Ishikawa (cell line): Measurements from ENCODE around the gene EYA4.

Experiments
- CEBPB ChIP-seq: IDR thresholded peaks from 2 replicates; pipeline ENCODE4 v1.6.1; 2012
- CREB1 ChIP-seq: IDR thresholded peaks from 2 replicates; pipeline ENCODE4 v1.6.1; 2012; ENCODE audit warnings: low read depth
- EGR1 ChIP-seq: IDR thresholded peaks from 2 replicates; pipeline ENCODE4 v1.6.1; 2012
- EP300 ChIP-seq: IDR thresholded peaks from 2 replicates; pipeline ENCODE4 v1.6.1; 2012; ENCODE audit warnings: borderline replicate concordance
- FOXM1 ChIP-seq: IDR thresholded peaks from 2 replicates; pipeline ENCODE4 v1.6.1; 2012; ENCODE audit warnings: low read depth, borderline replicate concordance
- NFIC ChIP-seq: IDR thresholded peaks from 2 replicates; pipeline ENCODE4 v1.6.1; 2012
- RAD21 ChIP-seq: IDR thresholded peaks from 2 replicates; pipeline ENCODE4 v1.6.1; 2012; ENCODE audit warnings: low read depth
- TAF1 ChIP-seq: IDR thresholded peaks from 2 replicates; pipeline ENCODE4 v1.6.1; 2012; ENCODE audit warnings: low read depth, mild to moderate bottlenecking
- TCF12 ChIP-seq: IDR thresholded peaks from 2 replicates; pipeline ENCODE4 v1.6.1; 2012; ENCODE audit warnings: low read depth
- TEAD4 ChIP-seq: IDR thresholded peaks from 2 replicates; pipeline ENCODE4 v1.6.1; 2012
- YY1 ChIP-seq: IDR thresholded peaks from 2 replicates; pipeline ENCODE4 v1.6.1; 2012; ENCODE audit warnings: low read depth
- ZBTB7A ChIP-seq: IDR thresholded peaks from 2 replicates; pipeline ENCODE4 v1.6.1; 2012; ENCODE audit warnings: low read depth
- TF ChIP-seq, protein P1 (sequence below): IDR thresholded peaks from 2 replicates; pipeline ENCODE4 v1.6.1; 2012
- TF ChIP-seq, protein P2 (sequence below): IDR thresholded peaks from 2 replicates; pipeline ENCODE4 v1.6.1; 2012; ENCODE audit warnings: low read depth, mild to moderate bottlenecking
- TF ChIP-seq, protein P3 (sequence below): IDR thresholded peaks from 2 replicates; pipeline ENCODE4 v1.6.1; 2012

EYA4 gene

DNA sequence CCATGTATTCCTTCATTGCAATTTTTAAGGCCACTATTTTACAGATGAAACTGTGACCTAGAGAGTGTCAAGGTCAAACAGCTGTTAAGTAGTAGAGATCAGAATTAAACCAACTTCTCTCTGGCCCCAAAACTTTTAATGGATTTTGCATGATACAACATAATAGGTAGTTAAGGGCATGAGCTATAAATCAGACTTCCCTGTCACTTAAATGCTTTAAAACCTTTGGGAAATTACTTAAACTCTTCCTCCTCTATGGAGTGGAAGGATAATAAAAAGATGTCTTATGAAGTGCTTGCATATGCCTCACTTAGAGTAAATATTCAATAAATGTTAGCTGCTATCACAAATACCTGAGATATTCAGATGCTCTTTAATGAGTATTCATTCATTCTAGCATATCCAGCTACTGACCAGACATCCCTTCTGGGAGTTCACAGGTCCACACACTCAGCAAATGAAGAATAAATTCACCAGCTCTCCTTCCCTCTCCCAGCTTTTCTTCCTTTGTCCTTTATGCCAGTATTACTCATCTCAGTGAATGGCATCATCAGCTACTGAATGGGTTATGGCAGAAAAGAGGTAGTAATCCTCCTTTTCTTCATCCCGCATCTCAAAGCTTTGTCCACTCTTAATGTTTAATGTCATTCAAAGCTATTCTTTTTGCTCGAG lies 36.2 kb downstream of the EYA4 start:
- TF ChIP-seq NFIC (no peak), CREB1 (no peak), YY1 (no peak), TAF1 (no peak), CEBPB (no peak), FOXM1 (no peak), EGR1 (no peak), TEAD4 (no peak), ZBTB7A (no peak), TCF12 (no peak), RAD21 (no peak), EP300 (no peak)
- TF ChIP-seq, protein P1, sequence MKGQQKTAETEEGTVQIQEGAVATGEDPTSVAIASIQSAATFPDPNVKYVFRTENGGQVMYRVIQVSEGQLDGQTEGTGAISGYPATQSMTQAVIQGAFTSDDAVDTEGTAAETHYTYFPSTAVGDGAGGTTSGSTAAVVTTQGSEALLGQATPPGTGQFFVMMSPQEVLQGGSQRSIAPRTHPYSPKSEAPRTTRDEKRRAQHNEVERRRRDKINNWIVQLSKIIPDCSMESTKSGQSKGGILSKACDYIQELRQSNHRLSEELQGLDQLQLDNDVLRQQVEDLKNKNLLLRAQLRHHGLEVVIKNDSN: no peak
- TF ChIP-seq, protein P2, sequence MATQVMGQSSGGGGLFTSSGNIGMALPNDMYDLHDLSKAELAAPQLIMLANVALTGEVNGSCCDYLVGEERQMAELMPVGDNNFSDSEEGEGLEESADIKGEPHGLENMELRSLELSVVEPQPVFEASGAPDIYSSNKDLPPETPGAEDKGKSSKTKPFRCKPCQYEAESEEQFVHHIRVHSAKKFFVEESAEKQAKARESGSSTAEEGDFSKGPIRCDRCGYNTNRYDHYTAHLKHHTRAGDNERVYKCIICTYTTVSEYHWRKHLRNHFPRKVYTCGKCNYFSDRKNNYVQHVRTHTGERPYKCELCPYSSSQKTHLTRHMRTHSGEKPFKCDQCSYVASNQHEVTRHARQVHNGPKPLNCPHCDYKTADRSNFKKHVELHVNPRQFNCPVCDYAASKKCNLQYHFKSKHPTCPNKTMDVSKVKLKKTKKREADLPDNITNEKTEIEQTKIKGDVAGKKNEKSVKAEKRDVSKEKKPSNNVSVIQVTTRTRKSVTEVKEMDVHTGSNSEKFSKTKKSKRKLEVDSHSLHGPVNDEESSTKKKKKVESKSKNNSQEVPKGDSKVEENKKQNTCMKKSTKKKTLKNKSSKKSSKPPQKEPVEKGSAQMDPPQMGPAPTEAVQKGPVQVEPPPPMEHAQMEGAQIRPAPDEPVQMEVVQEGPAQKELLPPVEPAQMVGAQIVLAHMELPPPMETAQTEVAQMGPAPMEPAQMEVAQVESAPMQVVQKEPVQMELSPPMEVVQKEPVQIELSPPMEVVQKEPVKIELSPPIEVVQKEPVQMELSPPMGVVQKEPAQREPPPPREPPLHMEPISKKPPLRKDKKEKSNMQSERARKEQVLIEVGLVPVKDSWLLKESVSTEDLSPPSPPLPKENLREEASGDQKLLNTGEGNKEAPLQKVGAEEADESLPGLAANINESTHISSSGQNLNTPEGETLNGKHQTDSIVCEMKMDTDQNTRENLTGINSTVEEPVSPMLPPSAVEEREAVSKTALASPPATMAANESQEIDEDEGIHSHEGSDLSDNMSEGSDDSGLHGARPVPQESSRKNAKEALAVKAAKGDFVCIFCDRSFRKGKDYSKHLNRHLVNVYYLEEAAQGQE: no peak
- TF ChIP-seq, protein P3, sequence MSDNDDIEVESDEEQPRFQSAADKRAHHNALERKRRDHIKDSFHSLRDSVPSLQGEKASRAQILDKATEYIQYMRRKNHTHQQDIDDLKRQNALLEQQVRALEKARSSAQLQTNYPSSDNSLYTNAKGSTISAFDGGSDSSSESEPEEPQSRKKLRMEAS: no peak

DNA sequence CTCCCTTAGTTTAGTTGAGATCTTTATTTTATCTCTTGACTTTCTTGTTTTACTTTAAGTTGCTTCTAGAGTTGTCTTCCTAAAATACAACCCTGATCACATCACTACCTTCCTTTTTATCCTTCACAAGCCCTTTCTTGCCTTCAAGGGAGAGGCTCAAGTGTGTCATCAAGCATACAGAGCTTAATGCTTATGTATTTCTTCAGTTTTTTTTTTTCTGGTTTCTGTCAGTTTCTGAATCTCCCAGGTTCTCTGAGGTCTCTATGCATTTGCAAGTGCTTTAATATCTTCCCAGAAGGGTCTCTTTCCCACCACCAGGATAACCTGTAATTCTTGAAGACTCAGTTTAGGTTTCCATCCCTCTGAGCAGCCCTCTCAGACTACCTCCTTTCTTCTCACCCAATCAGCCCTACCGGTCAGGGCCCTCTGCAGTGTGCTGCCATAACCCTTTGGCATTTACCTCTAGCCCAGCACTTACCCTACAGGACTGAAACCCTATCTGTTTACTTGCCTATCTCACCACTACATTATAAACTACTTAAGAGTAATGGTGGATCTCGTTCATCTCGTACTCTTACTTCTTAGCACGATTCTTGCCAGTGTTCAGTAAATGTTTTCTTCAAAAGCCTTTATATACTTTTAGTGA lies 36.9 kb downstream of the EYA4 start:
- no peak for TF ChIP-seq TCF12
- no peak for TF ChIP-seq CEBPB
- no peak for TF ChIP-seq TEAD4
- TF ChIP-seq, protein P3: no peak
- no peak for TF ChIP-seq CREB1
- no peak for TF ChIP-seq TAF1
- no peak for TF ChIP-seq RAD21
- TF ChIP-seq EGR1: no peak
- TF ChIP-seq, protein P1: no peak
- no peak for TF ChIP-seq FOXM1
- TF ChIP-seq ZBTB7A: no peak
- TF ChIP-seq EP300: no peak
- TF ChIP-seq, protein P2: no peak

DNA sequence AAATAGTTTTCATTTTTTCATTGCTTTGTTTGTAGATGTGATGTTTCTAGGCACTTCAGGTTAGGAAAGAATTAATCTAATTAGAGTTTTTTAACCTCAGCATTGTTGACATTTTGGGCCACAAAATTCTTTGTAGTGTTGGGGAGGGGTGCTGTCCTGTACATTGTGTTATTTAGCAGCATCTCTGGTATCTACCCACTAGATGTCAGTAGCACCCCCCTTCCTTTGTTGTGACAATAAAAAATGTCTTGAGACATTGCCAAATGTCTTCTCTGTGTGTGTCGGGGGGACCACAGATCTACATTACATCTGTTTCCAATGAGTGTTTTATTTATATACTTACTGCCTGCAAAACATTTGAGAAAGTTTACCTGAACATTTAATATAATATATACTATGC lies 45.6 kb downstream of the EYA4 start:
- TF ChIP-seq, protein P3: no peak
- peak; percentile 49 for TF ChIP-seq RAD21
- no peak for TF ChIP-seq EGR1

DNA sequence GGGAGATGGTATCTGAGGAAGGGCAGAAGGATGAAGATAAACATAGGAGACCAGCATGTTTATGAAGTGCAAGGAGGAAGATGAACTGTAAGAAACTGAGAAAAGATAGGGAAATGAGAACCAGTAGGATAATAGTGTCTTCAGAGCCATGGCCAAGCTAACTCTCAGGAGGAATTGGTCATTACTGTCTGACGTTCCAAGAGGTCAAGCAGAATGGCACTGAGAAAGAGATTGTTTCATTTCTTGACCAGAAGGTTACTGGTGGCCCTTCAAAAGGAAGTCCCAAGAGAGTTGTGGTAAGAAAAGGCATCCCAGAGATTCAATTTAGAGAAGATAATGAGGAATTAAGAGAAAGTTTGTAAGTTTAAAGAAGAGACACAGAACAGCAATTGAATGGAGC lies 47.5 kb downstream of the EYA4 start:
- TF ChIP-seq, protein P2: no peak
- TF ChIP-seq RAD21 (no peak), TEAD4 (no peak), YY1 (no peak), NFIC (no peak), CEBPB (no peak), CREB1 (no peak), FOXM1 (no peak), ZBTB7A (no peak), TAF1 (no peak)
